GM18502 (cell line): Measurements from ENCODE around the gene PADI4.
"Not testable (repeated sequence)": the region's sequence is repeated elsewhere in the genome, so short reads cannot be mapped to it uniquely, and the experiment has no call there.

Source experiments
- ATAC-seq: cut with Tn5 transposase; IDR thresholded peaks from one replicate; pipeline ENCODE4 v1.9.1; 2021; ENCODE audit warnings: mild to moderate bottlenecking; ENCODE audit not compliant: unreplicated experiment, poor library complexity

Gene PADI4

GRCh38 chr1:17370618-17371017, 62.6 kb downstream of the PADI4 start:
- no peak for ATAC-seq

- no peak for ATAC-seq
These were observed 63.9 kb downstream of the PADI4 start, which contains the start of gene PADI6 for GRCh38 chr1:17371896-17372295. Gene PADI6, plus strand, starts transcription at chr1:17372196. Its CDS starts 50 bp downstream, at chr1:17372246.

GRCh38 chr1:17372955-17373354, 65.0 kb downstream of the PADI4 start:
- no peak for ATAC-seq

GRCh38 chr1:17375651-17376050, 67.7 kb downstream of the PADI4 start:
- ATAC-seq, result no peak

- ATAC-seq, result no peak
These were observed 69.4 kb downstream of the PADI4 start for GRCh38 chr1:17377325-17377953.

- ATAC-seq, result no peak
These were observed 73.2 kb downstream of the PADI4 start for GRCh38 chr1:17381161-17381560.

- ATAC-seq, result no peak
These were observed 84.3 kb downstream of the PADI4 start for GRCh38 chr1:17392199-17392740.

- no peak for ATAC-seq
These were observed 85.2 kb downstream of the PADI4 start for GRCh38 chr1:17393230-17393629.

- ATAC-seq, result no peak
These were observed 90.1 kb downstream of the PADI4 start for GRCh38 chr1:17397910-17398695.

GRCh38 chr1:17400725-17401341, 92.8 kb downstream of the PADI4 start:
- ATAC-seq, result no peak

GRCh38 chr1:17401841-17402240, 93.8 kb downstream of the PADI4 start:
- no peak for ATAC-seq

- no peak for ATAC-seq
These were observed 95.1 kb downstream of the PADI4 start for GRCh38 chr1:17403081-17403480.

GRCh38 chr1:17404034-17404684, 96.2 kb downstream of the PADI4 start:
- no peak for ATAC-seq

- no peak for ATAC-seq
These were observed 96.8 kb downstream of the PADI4 start for GRCh38 chr1:17404820-17405219.

- ATAC-seq, result no peak
These were observed 98.1 kb downstream of the PADI4 start for GRCh38 chr1:17405898-17406759.

GRCh38 chr1:17406760-17407475, 98.9 kb downstream of the PADI4 start:
- not testable (repeated sequence) for ATAC-seq

GRCh38 chr1:17407786-17408514, 100.0 kb downstream of the PADI4 start:
- ATAC-seq, result not testable (repeated sequence)

- no peak for ATAC-seq
These were observed 101.4 kb downstream of the PADI4 start for GRCh38 chr1:17409391-17409811.
